ENCODE results near the gene ATN1.
A peak's percentile ranks its signal among the peaks of the same experiment; 100 is the strongest.

The ATN1 gene

GRCh38 chr12:6925540-6926279 is 2.0 kb upstream of the ATN1 start:
- DNase-seq (ENCODE audit: low spot score): peak; percentile 61

GRCh38 chr12:6928022-6928702 is 403 bp downstream of the ATN1 start:
- no peak for DNase-seq (ENCODE audit: low spot score)

GRCh38 chr12:6928703-6929407 is 1.1 kb downstream of the ATN1 start:
- DNase-seq (ENCODE audit: low spot score): no peak

- DNase-seq (ENCODE audit: low spot score): no peak
These were observed 2.0 kb downstream of the ATN1 start for GRCh38 chr12:6929466-6930452.

GRCh38 chr12:6932766-6933165 is 5.0 kb downstream of the ATN1 start:
- DNase-seq (ENCODE audit: low spot score): no peak

GRCh38 chr12:6934110-6934509 is 6.4 kb downstream of the ATN1 start:
- no peak for DNase-seq (ENCODE audit: low spot score)

- DNase-seq (ENCODE audit: low spot score): no peak
These were observed 7.8 kb downstream of the ATN1 start for GRCh38 chr12:6935371-6936193.

- DNase-seq (ENCODE audit: low spot score): no peak
These were observed 8.5 kb downstream of the ATN1 start for GRCh38 chr12:6936194-6936635.

- DNase-seq (ENCODE audit: low spot score): no peak
These were observed 9.1 kb downstream of the ATN1 start for GRCh38 chr12:6936636-6937480.

GRCh38 chr12:6937481-6938352 is 10.0 kb downstream of the ATN1 start:
- peak; percentile 96 for DNase-seq (ENCODE audit: low spot score)

- no peak for DNase-seq (ENCODE audit: low spot score)
These were observed 10.8 kb downstream of the ATN1 start for GRCh38 chr12:6938353-6939190.

GRCh38 chr12:6939191-6939540 is 11.4 kb downstream of the ATN1 start:
- no peak for DNase-seq (ENCODE audit: low spot score)

- no peak for DNase-seq (ENCODE audit: low spot score)
These were observed 13.5 kb downstream of the ATN1 start for GRCh38 chr12:6941267-6941666.

GRCh38 chr12:6941782-6942181 is 14.0 kb downstream of the ATN1 start:
- DNase-seq (ENCODE audit: low spot score): no peak

- DNase-seq (ENCODE audit: low spot score): no peak
These were observed 14.5 kb downstream of the ATN1 start for GRCh38 chr12:6942331-6942665.

- DNase-seq (ENCODE audit: low spot score): peak; percentile 96
These were observed 15.6 kb downstream of the ATN1 start for GRCh38 chr12:6943389-6943721.

GRCh38 chr12:6943722-6944380 is 16.1 kb downstream of the ATN1 start, which contains the start of the genes C12orf57 and RNU7-1:
C12orf57 (plus strand) TSS chr12:6944022; CDS start chr12:6944122, 100 bp downstream.
RNU7-1 (plus strand) TSS chr12:6943816.
- peak; percentile 89 for DNase-seq (ENCODE audit: low spot score)
